HG02870 (cell line): Measurements from ENCODE around the gene ADARB2.
"Not testable (repeated sequence)": the region's sequence is repeated elsewhere in the genome, so short reads cannot be mapped to it uniquely, and the experiment has no call there.

Experiments
- ATAC-seq: cut with Tn5 transposase; IDR thresholded peaks from one replicate; pipeline ENCODE4 v1.9.1; 2021; ENCODE audit warnings: mild to moderate bottlenecking, moderate library complexity; ENCODE audit not compliant: unreplicated experiment

Gene ADARB2

DNA sequence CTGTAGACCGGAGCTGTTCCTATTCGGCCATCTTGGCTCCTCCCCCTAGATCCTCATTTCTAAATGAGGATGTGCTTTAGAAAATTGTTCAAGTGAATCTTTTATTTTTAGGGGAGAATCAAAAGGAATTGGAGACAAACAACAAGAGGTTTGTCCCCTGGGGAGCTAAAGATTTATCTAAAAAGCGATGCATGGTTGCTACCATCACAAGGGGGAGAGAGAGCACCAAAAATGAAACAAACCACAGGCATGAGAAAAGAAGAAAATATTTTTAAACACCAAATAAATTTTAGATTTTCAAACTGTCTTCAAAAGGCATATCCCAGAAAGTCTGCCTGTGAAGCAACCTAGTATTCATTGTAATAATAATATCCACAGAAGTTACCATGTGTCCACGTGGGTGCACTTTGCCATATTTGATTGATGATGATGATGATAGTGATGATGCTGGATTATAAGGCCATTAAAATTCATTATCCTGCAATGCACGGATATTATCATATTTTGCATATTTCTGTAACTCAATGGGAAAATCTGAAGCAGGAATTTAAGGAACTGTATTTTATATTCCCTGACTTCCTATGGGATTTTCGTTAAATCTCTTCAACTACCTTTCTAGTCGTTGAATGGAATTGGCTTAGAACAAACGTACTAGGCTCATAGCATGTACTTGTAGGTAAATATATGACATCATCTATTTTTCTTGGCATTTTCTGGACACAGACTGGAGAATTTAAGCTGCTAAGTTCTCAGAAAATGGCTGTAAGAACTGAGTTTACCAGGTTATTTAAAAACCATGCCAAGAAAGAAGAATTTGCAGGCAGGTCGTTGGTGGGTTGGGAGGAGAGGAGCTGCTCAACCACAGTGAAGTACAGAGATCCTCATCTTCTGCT is 509.6 kb downstream of the ADARB2 start:
- no peak for ATAC-seq

GRCh38 chr10:1226907-1227306 is 510.4 kb downstream of the ADARB2 start:
- not testable (repeated sequence) for ATAC-seq

DNA sequence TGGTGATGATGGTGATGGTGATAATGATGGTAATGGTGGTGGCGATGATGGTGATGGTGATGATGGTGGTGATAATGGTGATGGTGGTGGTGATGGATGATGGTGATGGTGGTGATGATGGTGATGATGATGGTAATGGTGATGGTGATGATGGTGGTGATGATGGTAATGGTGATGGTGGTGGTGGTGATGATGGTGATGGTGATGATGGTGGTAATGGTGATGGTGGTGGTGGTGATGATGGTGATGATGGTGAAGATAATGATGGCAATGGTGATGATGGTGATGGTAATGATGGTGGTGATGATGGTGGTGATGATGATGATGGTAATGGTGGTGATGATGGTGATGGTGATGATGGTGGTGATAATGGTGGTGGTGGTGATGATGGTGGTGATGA is 517.5 kb downstream of the ADARB2 start:
- ATAC-seq: not testable (repeated sequence)

DNA sequence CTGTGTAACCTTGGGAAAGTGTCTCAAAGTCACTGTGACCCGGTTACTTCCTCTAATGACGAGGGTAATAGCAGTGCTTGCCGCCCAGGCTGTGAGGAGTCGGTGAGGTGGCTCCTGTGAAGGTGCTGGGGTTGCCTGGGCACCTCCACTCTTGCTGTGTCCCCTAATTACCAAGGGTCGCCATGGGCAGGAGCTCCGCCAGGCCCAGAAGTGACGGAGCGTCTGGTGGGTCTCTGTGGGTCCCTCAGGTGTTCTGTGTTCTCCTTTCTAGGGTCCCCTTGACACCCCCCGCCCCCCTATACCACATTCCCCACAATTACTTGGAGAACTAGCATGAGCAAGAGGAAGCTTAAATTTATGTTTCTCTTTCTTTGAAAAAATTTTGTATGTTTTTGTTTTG is 519.7 kb downstream of the ADARB2 start:
- ATAC-seq: no peak

DNA sequence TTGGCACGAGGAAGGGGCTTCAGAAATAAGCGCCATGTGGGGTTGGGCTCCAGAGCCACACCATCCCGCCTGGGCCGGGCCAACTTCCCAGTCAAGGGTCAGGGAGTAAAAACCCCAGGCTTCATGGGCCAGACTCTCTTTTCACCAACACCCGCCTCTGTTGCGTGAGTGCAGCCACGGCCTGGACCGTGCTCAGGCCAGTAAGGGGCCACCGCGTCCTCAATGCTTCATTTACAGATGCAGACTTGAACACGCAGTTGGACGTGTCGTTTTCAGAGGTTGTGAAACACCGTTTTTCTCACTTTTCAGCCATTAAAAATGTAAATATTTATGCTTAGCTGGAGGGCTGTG is 520.1 kb downstream of the ADARB2 start:
- ATAC-seq: no peak

DNA sequence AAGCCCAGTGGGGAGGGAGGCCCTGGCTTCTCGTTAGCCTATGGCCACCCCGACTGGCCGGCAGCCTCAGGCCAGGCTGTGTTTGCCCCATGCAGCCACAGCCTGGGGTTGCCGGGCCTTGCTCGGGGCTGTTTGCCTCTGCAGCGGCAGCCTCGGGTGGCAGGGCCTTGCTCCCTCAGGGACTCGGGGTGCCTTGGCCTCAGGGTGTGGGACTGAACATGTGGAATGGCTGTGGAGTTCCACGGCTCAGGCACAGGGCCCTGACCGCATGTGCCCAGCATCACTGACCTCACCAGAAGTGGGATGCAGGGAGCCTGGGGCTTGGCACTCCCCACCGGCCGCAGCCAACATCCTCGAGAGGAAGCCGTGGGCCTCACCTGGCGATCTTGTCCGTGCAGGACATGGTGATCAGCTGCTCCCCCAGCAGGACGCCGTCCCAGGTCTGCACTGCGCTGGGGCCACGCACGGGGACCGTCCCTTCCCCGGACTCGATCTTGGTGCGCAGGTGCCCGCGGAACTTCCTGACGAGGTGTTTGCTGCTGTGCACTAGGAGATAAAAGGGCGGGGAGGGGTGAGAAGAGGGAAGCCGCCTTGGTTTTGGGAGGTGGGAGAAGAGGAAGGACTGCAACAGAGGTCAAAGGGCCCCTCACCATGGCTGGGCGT is 520.6 kb downstream of the ADARB2 start:
- ATAC-seq: no peak

GRCh38 chr10:1215862-1216573 is 521.3 kb downstream of the ADARB2 start:
- ATAC-seq: no peak

- ATAC-seq: no peak
Observed at GRCh38 chr10:1214882-1215540, 522.3 kb downstream of the ADARB2 start.

GRCh38 chr10:1214071-1214675 is 523.2 kb downstream of the ADARB2 start:
- ATAC-seq: no peak

GRCh38 chr10:1213252-1214070 is 523.9 kb downstream of the ADARB2 start:
- ATAC-seq: no peak

GRCh38 chr10:1212571-1213141 is 524.7 kb downstream of the ADARB2 start:
- ATAC-seq: no peak

DNA sequence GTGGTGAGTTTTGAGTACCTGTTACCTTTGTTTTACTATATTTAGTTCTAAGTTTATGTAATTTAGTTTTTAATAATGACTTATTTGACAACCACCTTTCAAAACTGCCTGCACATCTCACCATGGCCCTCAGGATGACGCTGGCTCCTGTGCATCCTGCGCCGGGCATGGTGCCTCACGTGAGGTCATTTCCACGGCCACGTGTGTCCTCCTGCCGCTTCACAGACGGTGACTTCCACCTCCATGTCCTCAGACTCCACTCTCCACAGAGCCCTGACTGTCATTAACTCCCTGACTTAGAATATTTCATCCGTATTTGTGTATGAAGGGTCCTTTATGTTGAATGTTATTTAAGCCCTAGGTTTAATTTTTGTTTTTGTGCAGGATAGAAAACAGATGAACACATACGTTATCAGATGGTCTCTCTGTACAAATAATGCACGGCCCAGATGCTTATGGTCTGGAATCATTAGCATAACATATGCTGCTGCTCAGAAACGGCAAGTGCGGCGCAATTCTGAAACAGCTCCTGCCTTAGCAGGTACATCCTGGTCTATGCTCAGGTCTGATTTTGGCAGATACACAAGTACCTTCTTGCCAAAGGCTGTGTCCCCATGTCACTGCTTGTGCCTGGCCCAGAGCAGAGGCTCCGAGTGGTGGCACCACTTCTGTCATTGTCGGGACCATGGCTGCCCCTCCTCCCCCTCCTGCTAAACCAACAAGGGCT is 525.3 kb downstream of the ADARB2 start:
- ATAC-seq: no peak

DNA sequence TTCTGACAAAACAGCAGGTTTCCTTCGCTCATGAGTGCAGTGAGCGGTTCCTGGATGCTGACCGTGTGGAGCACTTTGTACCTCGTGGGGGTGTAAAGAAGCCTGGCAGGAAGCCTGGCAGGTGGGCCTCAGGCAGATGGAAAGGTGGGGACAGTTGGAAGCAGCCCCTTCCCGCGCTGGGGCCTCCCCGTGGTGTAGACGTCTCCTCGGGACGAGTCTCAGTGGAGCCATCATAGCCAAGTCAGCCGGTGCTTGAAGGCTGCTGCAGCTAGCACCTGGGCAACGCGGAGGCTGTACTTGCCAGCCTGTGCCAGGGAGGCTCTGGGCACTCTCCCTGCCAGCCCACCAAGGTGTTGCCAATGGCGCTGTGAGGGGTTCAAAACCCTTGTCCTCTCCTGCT is 526.7 kb downstream of the ADARB2 start:
- ATAC-seq: no peak

DNA sequence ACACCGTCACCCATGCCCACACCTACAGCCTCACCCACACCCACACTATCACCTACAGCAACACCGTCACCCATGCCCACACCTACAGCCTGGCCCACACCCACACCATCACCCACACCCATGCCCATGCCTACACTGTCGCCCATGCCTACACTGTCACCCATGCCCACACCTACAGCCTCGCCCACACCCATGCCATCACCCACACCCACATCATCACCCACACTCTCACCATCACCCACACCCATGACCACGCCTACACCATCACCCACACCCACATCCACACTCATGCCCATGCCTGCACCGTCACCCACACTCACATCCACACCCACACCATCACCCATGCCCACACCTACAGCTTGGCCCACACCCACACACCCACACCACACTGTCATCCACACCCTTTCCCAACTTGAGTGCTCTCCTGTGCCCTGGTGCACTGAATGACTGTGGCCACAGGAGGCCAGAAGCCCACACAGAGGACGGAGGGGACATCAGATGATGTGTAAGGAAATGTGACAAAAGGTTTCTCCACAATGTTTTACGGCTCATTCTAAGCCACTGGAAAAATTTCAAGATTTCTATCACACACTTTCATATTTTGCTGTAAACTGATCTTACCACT is 527.9 kb downstream of the ADARB2 start:
- ATAC-seq: no peak

DNA sequence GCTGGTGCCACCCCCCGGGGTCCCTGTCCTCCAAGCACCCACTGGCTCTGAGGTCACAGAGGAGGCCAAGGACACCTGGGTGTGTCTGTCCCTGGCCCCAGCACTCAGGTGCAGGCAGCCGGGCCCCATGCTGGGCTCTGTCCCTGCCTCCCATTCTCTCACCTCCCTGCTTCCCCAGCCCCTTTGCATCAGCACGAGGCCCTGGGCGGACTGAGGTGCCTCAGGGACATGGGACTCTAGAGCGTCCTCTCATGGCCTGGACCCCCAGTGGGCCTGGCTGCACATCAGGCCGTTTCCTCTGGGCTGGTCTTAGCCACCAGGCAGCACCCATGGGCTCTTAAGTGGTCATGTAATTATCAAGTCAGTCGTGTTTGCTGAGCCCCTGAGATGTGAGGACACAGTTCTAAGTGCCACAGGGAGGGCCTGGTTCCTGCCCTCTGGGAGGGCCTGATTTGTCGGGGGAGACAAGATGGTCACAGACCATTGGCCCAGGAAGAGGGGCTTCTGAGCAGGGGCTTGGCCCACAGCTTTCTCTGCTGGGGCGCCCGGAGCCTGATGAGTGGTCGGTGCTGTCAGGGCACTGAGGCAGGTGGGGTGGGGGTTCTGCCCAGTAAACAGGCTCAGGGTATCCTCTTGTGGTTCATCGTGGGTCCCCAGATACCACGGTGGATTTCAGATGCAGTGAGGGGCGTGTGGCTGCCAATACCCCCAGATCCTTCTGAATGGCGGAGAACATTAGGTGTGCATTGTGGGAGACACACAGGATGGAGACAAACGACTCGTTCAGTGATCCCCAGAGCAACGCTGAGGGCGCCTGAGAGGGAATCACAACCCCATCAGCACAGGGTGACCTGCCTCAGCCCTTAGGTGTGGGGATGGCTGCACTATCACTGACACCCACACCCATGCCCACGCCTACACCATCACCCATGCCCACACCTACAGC is 528.7 kb downstream of the ADARB2 start:
- ATAC-seq: no peak

GRCh38 chr10:1206601-1207000 is 530.7 kb downstream of the ADARB2 start:
- no peak for ATAC-seq

GRCh38 chr10:1206101-1206500 is 531.2 kb downstream of the ADARB2 start:
- ATAC-seq: no peak
